Endothelial cell of umbilical vein (primary cell): ENCODE results near the gene TTC4. TPM values are rescaled to one million over a fixed set of nuclear protein-coding genes. Genes with fewer than 3 reads are reported as not detected.

Experiments used
- BruUV-seq: library from RNA; stranded (reverse); fragments of 400-500 nt; replicated peaks from 2 replicates; lab custom pipeline; 2021; lab: Mats Ljungman, UMichigan
- CTCF ChIA-PET: fragments of 300-600, 350-600 bp; sonication (Branson Sonifier 250); formaldehyde crosslinking; loops from one replicate; lab custom pipeline; 2021; ENCODE audit warnings: antibody characterized with exemption, inconsistent platforms; lab: Charles Lee
- POLR2A ChIA-PET: fragments of 300-600, 350-600 bp; sonication (Branson Sonifier 250); formaldehyde crosslinking; loops from one replicate; lab custom pipeline; 2021; ENCODE audit warnings: antibody characterized with exemption, inconsistent platforms; lab: Charles Lee
- DNase-seq: peaks from one replicate; pipeline ENCODE4 v3.0.0-alpha.2; 2011; ENCODE audit warnings: low read depth, low spot score
- FAIRE-seq: peaks from 2 replicates; lab custom pipeline; 2011; peaks lifted over from hg19 to GRCh38; lab: Jason Lieb, UNC
- H2AFZ ChIP-seq: 2 replicates; pipeline ENCODE4 v1.6.0; 2012; ENCODE audit warnings: low read depth, low read length, control low read depth, inconsistent platforms
- H3K27ac ChIP-seq: 2 replicates; pipeline ENCODE4 v1.5.1; 2011; ENCODE audit warnings: low read depth, mild to moderate bottlenecking, control low read depth, low read length, moderate library complexity; ENCODE audit not compliant: insufficient read depth
- H3K27me3 ChIP-seq, 2 experiments: 2 replicates each; pipeline versions ENCODE4 v1.6.0 to v1.6.1; 2011; ENCODE audit warnings: low read length in 2 of 2, mixed read lengths in 1 of 2; ENCODE audit not compliant: control insufficient read depth in 2 of 2, insufficient read depth in 2 of 2
- H3K36me3 ChIP-seq, 2 experiments: 2 replicates in 1 of 2; 3 replicates in 1 of 2; pipeline ENCODE4 v1.5.1; 2011; ENCODE audit warnings: low read length in 2 of 2, mild to moderate bottlenecking in 1 of 2, moderate library complexity in 1 of 2; ENCODE audit not compliant: control insufficient read depth in 2 of 2, insufficient read depth in 2 of 2; ENCODE audit errors: extremely low read depth in 1 of 2
- H3K4me1 ChIP-seq: 3 replicates; pipeline ENCODE4 v1.5.1; 2011; ENCODE audit warnings: mild to moderate bottlenecking, low read length; ENCODE audit not compliant: control insufficient read depth, insufficient read depth; ENCODE audit errors: extremely low read depth
- H3K4me2 ChIP-seq: 2 replicates; pipeline ENCODE4 v1.6.1; 2011; ENCODE audit warnings: low read length, control low read depth, mixed read lengths; ENCODE audit not compliant: insufficient read depth
- H3K4me3 ChIP-seq, 3 experiments: fragments of 200-600 bp in 1 of 3; sonication (generic), shearing (Covaris generic) in 1 of 3; replicated peaks in 1 of 3; 2 replicates each; pipeline ENCODE4 v1.5.1; 2011 to 2016; ENCODE audit warnings: control low read depth in 3 of 3, low read length in 3 of 3, mild to moderate bottlenecking in 2 of 3, inconsistent platforms in 1 of 3, low read depth in 1 of 3, moderate library complexity in 1 of 3; ENCODE audit not compliant: insufficient read depth in 1 of 3
- H3K79me2 ChIP-seq: 2 replicates; pipeline ENCODE4 v1.6.0; 2012; ENCODE audit warnings: low read length, inconsistent platforms; ENCODE audit not compliant: control insufficient read depth, insufficient read depth
- H3K9ac ChIP-seq: replicated peaks from 2 replicates; pipeline ENCODE3; 2011; ENCODE audit warnings: low read length, control low read depth; ENCODE audit not compliant: insufficient read depth; ENCODE audit errors: extremely low read depth
- H3K9me1 ChIP-seq: replicated peaks from 3 replicates; pipeline ENCODE4 v1.6.0; 2011; ENCODE audit warnings: mild to moderate bottlenecking, low read length; ENCODE audit not compliant: control insufficient read depth, insufficient read depth; ENCODE audit errors: extremely low read depth
- H3K9me3 ChIP-seq: replicated peaks from 2 replicates; pipeline ENCODE4 v1.5.1; 2012; ENCODE audit warnings: low read length, inconsistent platforms; ENCODE audit not compliant: control insufficient read depth, insufficient read depth
- H4K20me1 ChIP-seq: replicated peaks from 2 replicates; pipeline ENCODE3; 2011; ENCODE audit warnings: mild to moderate bottlenecking, low read length; ENCODE audit not compliant: control insufficient read depth, insufficient read depth; ENCODE audit errors: extremely low read depth
- EZH2 ChIP-seq: IDR thresholded peaks from 2 replicates; pipeline ENCODE4 v1.6.1; 2012; ENCODE audit warnings: borderline replicate concordance, low read depth, mild to moderate bottlenecking, moderate library complexity, low read length, inconsistent platforms; ENCODE audit not compliant: severe bottlenecking
- FOS ChIP-seq: IDR thresholded peaks from 2 replicates; pipeline ENCODE4 v1.6.1; 2011; ENCODE audit warnings: mild to moderate bottlenecking, low read length, moderate library complexity, borderline replicate concordance; ENCODE audit not compliant: insufficient read depth
- POLR2A ChIP-seq: IDR thresholded peaks from 2 replicates; pipeline ENCODE4 v1.6.1; 2012; ENCODE audit warnings: low read depth, mild to moderate bottlenecking, control low read depth, low read length
- POLR2AphosphoS5 ChIP-seq: IDR thresholded peaks from 2 replicates; pipeline ENCODE4 v1.6.1; 2012; ENCODE audit warnings: low read depth, mild to moderate bottlenecking, control low read depth, low read length, moderate library complexity; ENCODE audit not compliant: insufficient read depth
- dilution Hi-C: fragments of 300-500 bp; cut with MboI; formaldehyde crosslinking; loops from one replicate; pipeline ENCODE4 v1.15.0; 2019; ENCODE audit warnings: low sequenced_read_pairs; ENCODE audit not compliant: extremely low pct_ligation_motif_present
- intact Hi-C: fragments of 100-400 bp; cut with micrococcal nuclease; formaldehyde crosslinking; loops from one replicate; pipeline ENCODE4 v1.10.0; 2022
- polyA plus RNA-seq, 4 experiments: library from polyadenylated mRNA; depleted of rRNA in 3 of 4; stranded (reverse) in 3 of 4; unstranded in 1 of 4; fragments of >200 nt; gene quantifications; 2 replicates each; pipeline versions ENCODE4 v1.2.1 to v1.2.3, GENCODE V29; 2011 to 2012; ENCODE audit warnings: missing spikeins in 1 of 4
- total RNA-seq: library from RNA; stranded (reverse); gene quantifications from 2 replicates; pipeline ENCODE4 v1.2.3, GENCODE V29; 2021
- TF ChIP-seq, protein P1 (sequence below): IDR thresholded peaks from 2 replicates; pipeline ENCODE4 v1.6.1; 2011; ENCODE audit not compliant: insufficient read depth, insufficient read length

TTC4 gene
- total and polyA plus RNA-seq, 2 donors (not counting 3 experiments of a cell fraction or from before 2014, with no cell fraction given), result 19.2 to 28.8 TPM

DNA sequence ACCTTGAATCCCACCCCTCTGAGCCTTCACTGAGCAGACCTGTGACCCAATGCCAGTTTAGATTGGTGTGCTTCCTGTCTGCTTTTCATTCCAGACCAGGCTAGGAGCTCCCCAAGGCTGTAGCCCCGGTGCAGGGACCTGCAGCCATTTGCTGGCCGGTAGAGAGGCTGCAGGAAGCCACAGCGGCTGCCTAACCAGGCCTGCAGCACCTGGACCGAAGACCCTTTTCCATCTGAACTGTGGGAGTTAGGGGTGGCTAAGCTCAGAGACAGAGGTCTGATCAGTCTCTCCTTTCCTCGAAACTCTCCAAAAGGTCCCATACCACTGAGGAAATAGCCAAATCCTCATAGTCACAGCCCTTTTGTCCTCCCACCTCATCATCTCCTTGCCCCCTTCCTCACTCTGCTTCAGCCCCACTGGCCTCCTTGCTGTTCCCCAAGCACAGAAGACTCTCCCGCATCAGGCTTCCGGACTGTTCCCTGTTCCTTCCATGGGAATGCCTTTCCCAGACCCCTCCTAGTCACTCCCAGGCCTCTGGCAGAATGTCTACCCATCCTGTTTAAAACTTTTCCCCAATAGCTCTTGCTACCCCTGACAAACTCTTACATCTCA is 674 bp upstream of the TTC4 start:
- H3K27me3 ChIP-seq, result peaks cover 0 to 2% of the 10 kb centered on the region in 2 experiments
- peaks cover 30% of the 10 kb centered on the region for H3K79me2 ChIP-seq
- peaks cover 11% of the 10 kb centered on the region for H3K4me1 ChIP-seq
- intact Hi-C loops (loop anchor here (1.0 to 5.0 kb wide), 3 partner anchors 49 to 662 kb away; partner anchors contain the start of genes PARS2, TCEANC2 and TMEM59), dilution Hi-C loops (no loop called here)
- no peak overlapping the region for H3K27ac ChIP-seq
- CTCF ChIA-PET, result interaction anchor here (1.3 to 2.4 kb wide), 3 partner anchors 10 to 215 kb away, joined by 4 to 12 read pairs (median 4); no protein-coding TSS in a partner anchor
- H3K4me3 ChIP-seq, result peak overlapping the region in 1 of 3 experiments; percentile 95
- no TSS peak for BruUV-seq
- H3K9me3 ChIP-seq, result no peaks in the 10 kb centered on the region
- FAIRE-seq (no peak), DNase-seq (no peak)
- peak overlapping the region; percentile 58 for H3K4me2 ChIP-seq
- peak overlapping the region; percentile 98 for H2AFZ ChIP-seq
- POLR2A ChIA-PET, result no interaction called here
- peaks cover 4 to 7% of the 10 kb centered on the region in 2 experiments for H3K36me3 ChIP-seq
- H4K20me1 ChIP-seq, result no peaks in the 10 kb centered on the region
- H3K9ac ChIP-seq, result peak overlapping the region; percentile 43
- no peaks in the 10 kb centered on the region for H3K9me1 ChIP-seq
- TF ChIP-seq EZH2, result no peak
- TF ChIP-seq FOS, result no peak
- TF ChIP-seq POLR2AphosphoS5, result no peak
- TF ChIP-seq, protein P1, sequence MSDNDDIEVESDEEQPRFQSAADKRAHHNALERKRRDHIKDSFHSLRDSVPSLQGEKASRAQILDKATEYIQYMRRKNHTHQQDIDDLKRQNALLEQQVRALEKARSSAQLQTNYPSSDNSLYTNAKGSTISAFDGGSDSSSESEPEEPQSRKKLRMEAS, result no peak

DNA sequence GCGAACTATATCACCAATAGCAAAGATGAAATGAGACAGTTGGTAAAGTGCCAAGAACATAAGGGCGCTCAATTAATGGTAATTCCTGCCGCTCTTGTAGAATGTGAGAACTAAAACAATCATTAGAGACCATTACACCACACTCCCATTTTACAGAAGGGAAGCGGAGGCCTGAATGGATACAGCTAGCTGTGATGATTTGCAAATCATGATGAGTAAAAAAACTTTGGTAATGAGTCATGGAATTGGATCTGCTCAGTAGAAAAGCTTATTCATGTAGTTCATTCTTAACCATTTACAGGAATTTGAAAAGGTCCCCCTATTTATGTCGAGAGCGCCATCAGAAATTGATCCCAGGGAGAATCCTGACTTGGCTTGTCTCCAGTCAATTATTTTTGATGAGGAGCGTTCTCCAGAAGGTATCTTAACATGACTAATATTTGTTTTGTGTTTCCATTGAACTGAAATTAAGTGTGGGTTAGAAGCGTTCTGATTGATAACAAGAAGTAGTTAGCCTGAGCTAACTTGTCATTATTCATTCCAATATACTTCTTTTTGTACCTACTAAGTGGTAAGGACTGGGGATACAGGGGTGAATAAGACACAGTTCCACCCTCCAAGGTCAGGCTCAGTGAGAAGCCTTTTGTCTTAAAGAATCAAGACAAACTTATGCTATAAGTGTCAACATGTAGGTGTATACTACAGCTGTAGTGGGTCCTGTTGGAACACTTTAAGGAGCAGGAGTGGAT is 812 bp downstream of the TTC4 start:
- TF ChIP-seq POLR2A (no peak), FOS (peak; percentile 19)
- FAIRE-seq (no peak), DNase-seq (no peak)
- Histone ChIP-seq H3K9me1 (no peaks in the 10 kb centered on the region), H2AFZ (peak overlapping the region; percentile 82), H3K4me1 (peaks cover 11% of the 10 kb centered on the region), H3K9ac (peak overlapping the region; percentile 93), H4K20me1 (no peaks in the 10 kb centered on the region), H3K4me3 (peak overlapping the region; percentile 68 to 98 (median 95)), H3K27ac (peak overlapping the region; percentile 77), H3K9me3 (no peaks in the 10 kb centered on the region), H3K27me3 (no peaks in the 10 kb centered on the region), H3K36me3 (peaks cover 4 to 7% of the 10 kb centered on the region in 2 experiments), H3K79me2 (peaks cover 30% of the 10 kb centered on the region), H3K4me2 (peak overlapping the region; percentile 98)
- intact Hi-C loops (loop anchor here (5.0 kb wide), 1 partner anchor 144 kb away; no protein-coding TSS in a partner anchor), dilution Hi-C loops (no loop called here)
- BruUV-seq, result no TSS peak
- ChIA-PET CTCF (interaction anchor here (1.2 to 2.4 kb wide), 4 partner anchors 11 to 217 kb away, joined by 3 to 12 read pairs (median 4); no protein-coding TSS in a partner anchor), POLR2A (no interaction called here)
